Activated CD4-positive, alpha-beta T cell treated with anti-CD3 and anti-CD28 coated beads, Interleukin-10, Interleukin-2, amounts not matched to agents 100 ng/mL and 50 ng/mL, durations not matched to agents 16 hours and 8 hours (primary cell): ENCODE results near the gene FUCA1.

Experiments
- DNase-seq: peaks from one replicate; pipeline ENCODE4 v3.0.0-alpha.2; 2020

Gene FUCA1

DNA sequence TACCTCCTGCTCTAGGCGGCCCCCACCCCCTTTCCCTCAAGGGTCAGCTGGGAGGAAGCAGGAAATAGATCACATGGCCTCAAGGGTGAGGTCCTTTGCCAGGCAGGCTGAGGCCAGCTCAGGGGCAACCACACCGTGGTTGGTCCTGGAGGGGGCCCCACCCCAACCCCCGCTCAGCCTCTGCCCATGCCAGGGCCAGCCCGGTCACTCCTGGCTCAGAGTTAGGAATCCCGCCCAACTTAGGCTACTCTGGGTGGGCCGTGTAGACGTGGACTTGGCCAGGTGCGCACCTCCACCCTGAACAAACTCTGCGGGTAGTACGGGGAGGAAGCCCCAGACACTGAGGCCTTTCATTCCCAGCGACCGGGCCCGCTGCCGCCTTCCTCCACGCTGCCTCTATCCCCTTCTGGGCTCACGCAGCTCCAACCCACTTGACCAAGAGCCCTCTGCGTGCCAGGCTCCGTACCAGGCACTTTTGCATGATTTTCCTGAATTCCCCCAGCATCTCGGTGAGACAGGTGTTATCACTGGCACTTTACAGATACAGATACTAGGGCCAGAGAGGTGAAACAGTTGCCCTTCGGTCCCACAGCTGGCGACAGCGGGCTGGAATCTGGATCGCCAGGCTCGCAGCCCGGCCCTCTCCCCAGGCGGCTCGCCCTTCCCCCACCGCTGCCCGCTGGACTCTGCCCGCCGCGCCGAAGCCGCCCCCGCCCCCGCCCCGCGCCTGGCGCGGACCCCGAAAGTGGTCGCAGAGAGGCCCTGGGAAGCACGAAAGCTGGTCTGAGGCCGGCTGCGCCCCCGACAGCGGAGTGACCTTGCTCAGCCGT is 68.3 kb downstream of the FUCA1 start:
- DNase-seq: peak; percentile 78

DNA sequence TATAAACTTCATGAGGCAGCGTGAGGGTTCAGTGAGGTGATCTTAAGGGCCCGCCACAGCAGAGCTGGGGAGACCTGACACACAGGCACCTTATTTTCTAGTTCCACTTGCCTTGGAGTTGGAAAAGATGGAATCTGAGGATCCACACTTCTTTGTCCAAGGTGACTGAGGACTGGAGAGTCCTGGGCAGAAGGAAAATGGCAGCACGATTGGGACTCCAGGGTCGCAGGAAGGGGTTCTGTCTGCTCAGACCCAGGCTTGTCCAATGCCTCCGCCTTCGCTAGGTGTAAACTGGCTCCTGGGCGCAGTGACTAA is 68.9 kb downstream of the FUCA1 start:
- DNase-seq: no peak

DNA sequence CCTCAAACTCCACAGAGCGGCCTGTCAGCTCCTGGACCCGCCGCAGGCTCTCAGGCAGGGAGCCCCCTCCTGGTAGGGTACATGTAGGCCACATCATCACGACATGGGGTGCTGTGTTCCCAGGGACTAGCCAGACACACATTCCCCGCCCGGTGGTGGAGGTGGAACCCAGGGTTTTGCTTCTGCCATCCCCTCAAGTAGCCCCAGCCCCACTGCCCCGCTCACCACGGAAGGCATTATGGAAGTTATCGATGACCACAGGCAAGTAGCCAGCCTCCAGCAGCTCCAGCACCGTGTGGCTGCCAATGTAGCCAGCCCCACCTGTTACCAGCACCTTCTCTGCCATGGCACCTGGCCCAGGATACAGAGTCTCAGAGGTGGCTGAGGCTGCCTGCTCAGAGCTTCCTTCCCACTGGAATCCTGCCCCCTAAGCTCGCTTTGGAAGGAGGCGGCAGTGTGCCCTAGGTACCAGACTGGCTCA is 69.4 kb downstream of the FUCA1 start:
- no peak for DNase-seq

DNA sequence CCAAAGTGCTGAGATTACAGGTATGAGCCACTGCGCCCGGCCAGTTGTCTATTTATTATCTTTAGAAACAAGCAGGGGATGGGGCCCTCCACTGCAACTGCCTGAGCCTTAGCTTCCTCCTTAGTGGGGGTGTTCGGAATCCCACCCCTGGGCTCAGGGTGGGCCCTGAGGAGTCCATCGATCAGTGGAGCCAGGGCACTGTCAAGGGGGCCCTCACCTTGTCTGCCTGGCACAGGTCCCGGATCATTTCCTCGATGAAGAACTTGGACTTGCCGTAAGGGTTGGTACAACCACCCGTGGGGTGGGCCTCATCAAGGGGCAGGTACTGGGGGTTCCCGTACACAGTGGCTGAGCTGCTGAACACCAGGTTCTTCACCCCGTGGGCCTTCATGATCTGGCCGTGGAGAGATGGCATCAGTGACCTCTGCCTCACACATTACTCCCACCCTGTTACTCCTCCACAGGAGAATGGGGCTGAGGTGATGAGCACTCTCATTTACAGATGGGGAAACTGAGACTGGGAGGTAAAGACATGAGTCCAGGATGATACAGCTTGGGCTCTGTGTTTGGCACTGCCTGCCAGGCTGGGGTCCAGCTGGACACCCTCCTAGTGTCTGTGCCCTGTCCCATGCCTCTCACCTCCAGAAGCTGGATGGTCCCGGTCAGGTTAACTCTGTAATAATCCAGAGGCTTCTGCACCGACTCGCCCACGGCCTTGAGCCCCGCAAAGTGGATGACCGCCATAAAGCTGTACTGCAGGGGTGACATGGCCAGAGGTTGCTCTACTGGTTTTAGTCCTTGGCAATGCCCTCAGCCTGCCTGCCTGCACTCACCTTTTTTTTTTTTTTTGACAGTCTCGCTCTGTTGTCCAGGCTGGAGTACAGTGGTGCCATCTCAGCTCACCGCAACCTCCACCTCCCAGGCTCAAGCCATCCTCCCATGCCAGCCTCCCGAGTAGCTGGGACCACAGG is 70.3 kb downstream of the FUCA1 start:
- no peak for DNase-seq

DNA sequence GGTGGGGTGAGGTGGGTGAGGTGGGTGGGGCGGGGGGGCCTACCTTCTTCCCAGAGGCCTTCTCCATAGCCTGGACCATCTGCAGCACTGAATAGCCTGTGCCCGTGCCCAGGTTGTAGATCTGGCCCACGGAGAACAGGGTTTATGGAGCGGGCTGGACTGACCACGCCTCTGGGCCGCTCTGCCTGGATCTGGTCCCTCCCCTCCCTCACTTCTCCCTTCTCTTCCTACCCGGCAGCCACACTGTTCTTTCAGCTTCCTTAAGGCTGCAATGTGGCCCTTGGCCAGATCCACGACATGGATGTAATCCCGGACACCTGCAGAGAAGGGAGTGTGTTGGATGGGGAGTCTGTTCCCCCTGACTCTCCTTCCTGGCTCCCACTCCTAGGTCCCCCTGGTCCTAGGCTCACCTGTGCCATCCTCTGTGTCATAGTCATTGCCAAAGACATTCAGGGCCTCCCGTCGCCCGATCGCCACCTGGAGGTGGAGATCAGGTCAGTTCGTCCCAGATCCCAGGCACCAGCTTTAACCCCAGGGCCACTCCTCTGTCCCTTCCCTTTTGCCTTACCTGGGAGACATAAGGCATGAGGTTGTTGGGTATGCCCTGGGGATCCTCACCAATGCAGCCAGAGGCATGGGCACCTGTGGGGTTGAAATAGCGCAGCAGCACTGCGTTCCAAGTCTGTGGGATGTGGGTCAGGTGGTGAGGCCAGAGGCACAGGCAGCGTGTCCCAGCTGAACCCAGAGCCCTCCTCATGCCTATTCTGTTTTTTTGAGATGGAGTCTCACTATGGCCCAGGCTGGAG is 71.4 kb downstream of the FUCA1 start:
- DNase-seq: no peak

DNA sequence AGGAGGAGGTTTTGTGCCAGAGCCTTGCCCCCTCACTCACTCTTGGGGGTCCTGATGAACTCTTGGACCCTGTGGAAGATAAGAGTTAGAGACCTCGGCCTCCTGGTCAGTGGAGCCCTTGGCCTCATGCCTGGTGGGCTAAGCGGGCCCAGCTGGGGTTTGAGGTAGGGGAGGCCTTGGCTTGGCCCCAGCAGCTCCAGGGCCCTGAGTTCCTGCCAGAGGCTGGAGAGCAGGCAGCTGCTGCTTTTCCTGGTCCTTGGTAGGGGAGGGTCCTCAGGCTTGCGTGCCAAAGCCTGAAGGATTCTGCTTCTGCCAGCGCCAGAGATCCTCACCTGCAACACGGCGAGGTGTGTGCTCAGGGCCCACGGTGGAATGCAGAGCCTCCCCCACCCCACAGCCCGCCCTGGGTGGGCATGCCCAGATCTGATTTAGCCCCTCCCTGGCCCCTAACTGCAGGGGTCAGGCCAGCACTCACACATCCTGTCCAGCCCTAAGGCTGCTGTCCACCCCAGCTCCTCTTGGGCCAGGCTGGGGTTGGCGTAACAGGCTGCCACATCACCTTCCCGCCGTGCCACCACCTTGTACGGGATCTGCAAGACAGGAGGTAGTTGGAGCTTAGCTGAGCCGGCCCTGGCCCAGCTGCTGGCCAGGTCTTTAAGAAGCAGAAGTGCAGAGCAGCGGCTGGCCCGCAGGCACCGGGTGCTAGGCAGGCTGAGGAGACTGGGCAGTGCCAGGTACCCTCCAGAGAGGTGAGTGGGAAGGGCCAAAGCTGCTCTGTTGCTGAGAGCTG is 72.2 kb downstream of the FUCA1 start:
- no peak for DNase-seq
